ENCODE measurements around the gene FGL2.
"Not testable (repeated sequence)": the region's sequence is repeated elsewhere in the genome, so short reads cannot be mapped to it uniquely, and the experiment has no call there.

Gene FGL2

GRCh38 chr7:77197141-77197540 is 2.5 kb downstream of the FGL2 start:
- H3K4me1 Mint-ChIP-seq (ENCODE audit: low read depth in 2 of 2): peaks cover 25 to 34% of the 10 kb centered on the region in 2 donors
- H3K27me3 Mint-ChIP-seq: no peaks in the 10 kb centered on the region
- no peak for DNase-seq
- no peak overlapping the region for H3K27ac Mint-ChIP-seq
- ATAC-seq (replicated peaks): no peak
- no peaks in the 10 kb centered on the region for H3K9me3 Mint-ChIP-seq
- peaks cover 3% of the 10 kb centered on the region for H3K36me3 Mint-ChIP-seq (ENCODE audit: insufficient read depth)
- H3K4me3 Mint-ChIP-seq: peak overlapping the region in 1 of 2 donors; percentile 84

DNA sequence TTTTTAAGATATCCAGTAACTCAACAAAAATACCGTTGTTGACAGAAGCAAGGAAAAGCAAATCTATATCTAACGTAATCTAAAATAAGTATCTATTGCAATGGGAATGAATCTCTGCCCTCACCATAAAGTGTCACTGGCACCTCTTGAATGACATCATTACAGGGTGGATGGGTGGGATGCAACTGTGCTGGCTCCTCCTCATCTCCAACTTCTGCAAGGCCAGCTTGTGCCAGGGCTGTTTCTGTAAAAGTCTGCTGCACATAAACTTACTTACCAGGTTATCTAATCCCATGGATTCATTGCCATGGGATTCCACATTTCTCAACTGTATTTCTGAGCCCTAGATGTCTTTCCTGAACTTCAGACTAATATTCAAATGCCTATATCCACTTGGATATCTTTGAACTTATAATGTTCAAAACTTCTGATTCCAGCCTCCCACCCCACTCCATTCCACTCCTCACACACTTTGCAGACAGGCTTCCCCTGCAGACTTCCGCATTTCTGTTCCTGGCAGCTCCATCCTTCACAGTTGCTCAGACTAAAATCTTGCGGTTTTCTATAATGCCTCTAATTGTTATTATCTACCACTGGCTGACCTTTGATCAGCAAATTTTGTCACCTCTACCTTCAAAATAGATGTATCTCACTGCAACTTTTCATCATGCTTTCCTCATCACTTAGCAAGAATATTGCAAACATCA is 10.7 kb downstream of the FGL2 start:
- no peaks in the 10 kb centered on the region for H3K27me3 Mint-ChIP-seq
- no peaks in the 10 kb centered on the region for H3K36me3 Mint-ChIP-seq (ENCODE audit: insufficient read depth)
- ATAC-seq (replicated peaks): no peak
- H3K9me3 Mint-ChIP-seq: no peaks in the 10 kb centered on the region
- DNase-seq: no peak
- H3K4me1 Mint-ChIP-seq (ENCODE audit: low read depth in 2 of 2): peaks cover 3 to 10% of the 10 kb centered on the region in 2 donors
- H3K4me3 Mint-ChIP-seq: no peak overlapping the region
- H3K27ac Mint-ChIP-seq: no peak overlapping the region

DNA sequence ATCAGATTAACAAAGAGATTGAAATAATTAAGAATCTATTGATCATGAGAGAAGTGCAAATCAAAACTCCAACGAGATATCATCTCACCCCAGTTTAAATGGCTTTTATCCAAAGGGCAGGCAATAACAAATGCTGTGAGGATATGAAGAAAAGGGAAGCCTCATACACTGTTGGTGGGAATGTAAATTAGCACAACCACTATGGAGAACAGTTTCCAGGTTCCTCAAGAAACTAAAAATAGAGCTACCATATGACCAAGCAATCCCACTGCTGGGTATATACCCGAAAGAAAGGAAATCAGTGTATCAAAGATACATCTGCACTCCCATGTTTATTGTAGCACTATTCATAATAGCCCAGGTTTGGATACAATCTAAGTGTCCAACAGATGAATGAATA is 13.8 kb downstream of the FGL2 start:
- H3K27ac Mint-ChIP-seq: no peak overlapping the region
- no peak overlapping the region for H3K4me3 Mint-ChIP-seq
- H3K27me3 Mint-ChIP-seq: no peaks in the 10 kb centered on the region
- H3K4me1 Mint-ChIP-seq (ENCODE audit: low read depth in 2 of 2): no peaks in the 10 kb centered on the region
- no peak for DNase-seq
- no peak for ATAC-seq (replicated peaks)
- no peaks in the 10 kb centered on the region for H3K36me3 Mint-ChIP-seq (ENCODE audit: insufficient read depth)
- no peaks in the 10 kb centered on the region for H3K9me3 Mint-ChIP-seq

- H3K36me3 Mint-ChIP-seq (ENCODE audit: insufficient read depth): no peaks in the 10 kb centered on the region
- H3K4me3 Mint-ChIP-seq: no peak overlapping the region
- ATAC-seq (replicated peaks): no peak
- DNase-seq: no peak
- H3K27ac Mint-ChIP-seq: no peak overlapping the region
- H3K27me3 Mint-ChIP-seq: no peaks in the 10 kb centered on the region
- no peaks in the 10 kb centered on the region for H3K4me1 Mint-ChIP-seq (ENCODE audit: low read depth in 2 of 2)
- no peaks in the 10 kb centered on the region for H3K9me3 Mint-ChIP-seq
Observed at GRCh38 chr7:77184990-77185389, 14.6 kb downstream of the FGL2 start.

DNA sequence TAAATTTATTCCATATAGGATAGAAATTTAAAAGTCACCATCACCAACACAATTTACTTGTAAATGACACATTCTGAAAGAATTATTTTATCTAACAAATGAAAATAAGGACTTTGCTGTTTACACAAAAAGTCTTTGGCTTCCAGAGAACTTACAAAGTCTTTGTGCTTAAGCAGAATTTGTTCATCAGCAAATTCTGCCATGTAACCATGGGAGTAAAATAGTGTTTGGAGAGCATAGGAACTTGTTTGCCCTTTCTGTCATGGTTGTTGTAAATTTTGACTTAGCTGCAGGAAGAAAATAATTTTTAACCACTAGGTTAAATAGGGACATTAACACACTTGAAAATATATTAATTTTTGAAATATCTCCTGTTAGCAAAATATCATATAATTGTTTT is 15.2 kb downstream of the FGL2 start:
- Mint-ChIP-seq H3K4me1 (ENCODE audit: low read depth in 2 of 2) (no peaks in the 10 kb centered on the region), H3K27ac (no peak overlapping the region), H3K4me3 (no peak overlapping the region), H3K27me3 (no peaks in the 10 kb centered on the region), H3K9me3 (no peaks in the 10 kb centered on the region), H3K36me3 (ENCODE audit: insufficient read depth) (no peaks in the 10 kb centered on the region)
- ATAC-seq (replicated peaks) (no peak), DNase-seq (no peak)

GRCh38 chr7:77182261-77182660 is 17.4 kb downstream of the FGL2 start:
- Mint-ChIP-seq H3K27ac (no peak overlapping the region), H3K4me3 (no peak overlapping the region), H3K27me3 (no peaks in the 10 kb centered on the region), H3K36me3 (ENCODE audit: insufficient read depth) (no peaks in the 10 kb centered on the region), H3K9me3 (no peaks in the 10 kb centered on the region), H3K4me1 (ENCODE audit: low read depth in 2 of 2) (no peaks in the 10 kb centered on the region)
- DNase-seq: no peak
- ATAC-seq (replicated peaks): no peak

- Mint-ChIP-seq H3K27me3 (no peaks in the 10 kb centered on the region), H3K36me3 (ENCODE audit: insufficient read depth) (no peaks in the 10 kb centered on the region), H3K4me3 (no peak overlapping the region), H3K27ac (no peak overlapping the region), H3K4me1 (ENCODE audit: low read depth in 2 of 2) (no peaks in the 10 kb centered on the region), H3K9me3 (no peaks in the 10 kb centered on the region)
- ATAC-seq (replicated peaks) (no peak), DNase-seq (no peak)
Observed at GRCh38 chr7:77181734-77182133, 17.9 kb downstream of the FGL2 start.

GRCh38 chr7:77181015-77181595 is 18.5 kb downstream of the FGL2 start:
- ATAC-seq (replicated peaks): no peak
- Mint-ChIP-seq H3K4me3 (no peak overlapping the region), H3K36me3 (ENCODE audit: insufficient read depth) (no peaks in the 10 kb centered on the region), H3K4me1 (ENCODE audit: low read depth in 2 of 2) (no peaks in the 10 kb centered on the region), H3K9me3 (no peaks in the 10 kb centered on the region), H3K27me3 (no peaks in the 10 kb centered on the region), H3K27ac (no peak overlapping the region)
- no peak for DNase-seq

GRCh38 chr7:77178024-77178423 is 21.6 kb downstream of the FGL2 start:
- not testable (repeated sequence) for H3K27me3 Mint-ChIP-seq; H3K4me3 Mint-ChIP-seq; DNase-seq; H3K4me1 Mint-ChIP-seq (ENCODE audit: low read depth in 2 of 2); ATAC-seq (replicated peaks); H3K27ac Mint-ChIP-seq; H3K36me3 Mint-ChIP-seq (ENCODE audit: insufficient read depth); H3K9me3 Mint-ChIP-seq

- not testable (repeated sequence) for H3K4me3 Mint-ChIP-seq
Observed at GRCh38 chr7:77177321-77177904, 22.2 kb downstream of the FGL2 start.

GRCh38 chr7:77175274-77175800 is 24.3 kb downstream of the FGL2 start:
- not testable (repeated sequence) for H3K9me3 Mint-ChIP-seq; H3K36me3 Mint-ChIP-seq (ENCODE audit: insufficient read depth); ATAC-seq (replicated peaks); H3K4me1 Mint-ChIP-seq (ENCODE audit: low read depth in 2 of 2); DNase-seq; H3K4me3 Mint-ChIP-seq; H3K27ac Mint-ChIP-seq; H3K27me3 Mint-ChIP-seq

More at GRCh38 chr7:77177321-77177904, 22.2 kb downstream of the FGL2 start:
- H3K36me3 Mint-ChIP-seq (ENCODE audit: insufficient read depth); DNase-seq; H3K27me3 Mint-ChIP-seq; H3K4me1 Mint-ChIP-seq (ENCODE audit: low read depth in 2 of 2); H3K27ac Mint-ChIP-seq; H3K9me3 Mint-ChIP-seq; ATAC-seq (replicated peaks): not testable (repeated sequence)

DNA sequence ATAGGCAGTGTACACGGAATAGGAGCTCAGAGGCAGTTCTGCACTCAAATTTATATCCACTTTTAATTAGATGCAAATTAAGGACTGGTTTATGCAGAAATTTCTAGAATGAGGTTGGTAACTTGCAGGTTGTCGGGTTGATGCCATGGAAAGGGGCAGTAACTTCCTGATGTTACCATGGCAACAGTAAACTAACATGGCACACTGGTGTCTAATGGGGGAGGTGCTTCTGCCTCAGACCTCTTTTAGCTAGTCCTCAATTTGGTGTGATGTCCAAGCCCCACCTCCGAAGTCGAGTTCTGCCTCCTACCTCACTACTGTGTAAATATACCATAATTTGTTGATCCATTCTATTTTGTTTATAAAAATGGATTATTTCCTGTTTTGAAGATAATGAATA is 25.2 kb downstream of the FGL2 start:
- H3K36me3 Mint-ChIP-seq (ENCODE audit: insufficient read depth); H3K27ac Mint-ChIP-seq; H3K4me3 Mint-ChIP-seq; ATAC-seq (replicated peaks); DNase-seq; H3K27me3 Mint-ChIP-seq; H3K9me3 Mint-ChIP-seq; H3K4me1 Mint-ChIP-seq (ENCODE audit: low read depth in 2 of 2): not testable (repeated sequence)

GRCh38 chr7:77172437-77173172 is 27.0 kb downstream of the FGL2 start:
- not testable (repeated sequence) for ATAC-seq (replicated peaks)

More at GRCh38 chr7:77172437-77173172, 27.0 kb downstream of the FGL2 start:
- not testable (repeated sequence) for DNase-seq; H3K27me3 Mint-ChIP-seq; H3K36me3 Mint-ChIP-seq (ENCODE audit: insufficient read depth); H3K9me3 Mint-ChIP-seq; H3K4me3 Mint-ChIP-seq; H3K27ac Mint-ChIP-seq; H3K4me1 Mint-ChIP-seq (ENCODE audit: low read depth in 2 of 2)
